Endothelial cell of umbilical vein (primary cell): ENCODE measurements around the gene SFT2D1. TPM values are rescaled to one million over a fixed set of nuclear protein-coding genes. Genes with fewer than 3 reads are reported as not detected.

Source experiments
- BruUV-seq: library from RNA; stranded (reverse); fragments of 400-500 nt; replicated peaks from 2 replicates; lab custom pipeline; 2021; lab: Mats Ljungman, UMichigan
- CTCF ChIA-PET: fragments of 300-600, 350-600 bp; sonication (Branson Sonifier 250); formaldehyde crosslinking; loops from one replicate; lab custom pipeline; 2021; ENCODE audit warnings: antibody characterized with exemption, inconsistent platforms; lab: Charles Lee
- POLR2A ChIA-PET: fragments of 300-600, 350-600 bp; sonication (Branson Sonifier 250); formaldehyde crosslinking; loops from one replicate; lab custom pipeline; 2021; ENCODE audit warnings: antibody characterized with exemption, inconsistent platforms; lab: Charles Lee
- DNase-seq: peaks from one replicate; pipeline ENCODE4 v3.0.0-alpha.2; 2011; ENCODE audit warnings: low read depth, low spot score
- FAIRE-seq: peaks from 2 replicates; lab custom pipeline; 2011; peaks lifted over from hg19 to GRCh38; lab: Jason Lieb, UNC
- H2AFZ ChIP-seq: 2 replicates; pipeline ENCODE4 v1.6.0; 2012; ENCODE audit warnings: low read depth, low read length, control low read depth, inconsistent platforms
- H3K27ac ChIP-seq: 2 replicates; pipeline ENCODE4 v1.5.1; 2011; ENCODE audit warnings: low read depth, mild to moderate bottlenecking, control low read depth, low read length, moderate library complexity; ENCODE audit not compliant: insufficient read depth
- H3K27me3 ChIP-seq, 2 experiments: 2 replicates each; pipeline versions ENCODE4 v1.6.0 to v1.6.1; 2011; ENCODE audit warnings: low read length in 2 of 2, mixed read lengths in 1 of 2; ENCODE audit not compliant: control insufficient read depth in 2 of 2, insufficient read depth in 2 of 2
- H3K36me3 ChIP-seq, 2 experiments: 2 replicates in 1 of 2; 3 replicates in 1 of 2; pipeline ENCODE4 v1.5.1; 2011; ENCODE audit warnings: low read length in 2 of 2, mild to moderate bottlenecking in 1 of 2, moderate library complexity in 1 of 2; ENCODE audit not compliant: control insufficient read depth in 2 of 2, insufficient read depth in 2 of 2; ENCODE audit errors: extremely low read depth in 1 of 2
- H3K4me1 ChIP-seq: 3 replicates; pipeline ENCODE4 v1.5.1; 2011; ENCODE audit warnings: mild to moderate bottlenecking, low read length; ENCODE audit not compliant: control insufficient read depth, insufficient read depth; ENCODE audit errors: extremely low read depth
- H3K4me2 ChIP-seq: 2 replicates; pipeline ENCODE4 v1.6.1; 2011; ENCODE audit warnings: low read length, control low read depth, mixed read lengths; ENCODE audit not compliant: insufficient read depth
- H3K4me3 ChIP-seq, 3 experiments: fragments of 200-600 bp in 1 of 3; sonication (generic), shearing (Covaris generic) in 1 of 3; replicated peaks in 1 of 3; 2 replicates each; pipeline ENCODE4 v1.5.1; 2011 to 2016; ENCODE audit warnings: control low read depth in 3 of 3, low read length in 3 of 3, mild to moderate bottlenecking in 2 of 3, inconsistent platforms in 1 of 3, low read depth in 1 of 3, moderate library complexity in 1 of 3; ENCODE audit not compliant: insufficient read depth in 1 of 3
- H3K79me2 ChIP-seq: 2 replicates; pipeline ENCODE4 v1.6.0; 2012; ENCODE audit warnings: low read length, inconsistent platforms; ENCODE audit not compliant: control insufficient read depth, insufficient read depth
- H3K9ac ChIP-seq: replicated peaks from 2 replicates; pipeline ENCODE3; 2011; ENCODE audit warnings: low read length, control low read depth; ENCODE audit not compliant: insufficient read depth; ENCODE audit errors: extremely low read depth
- H3K9me1 ChIP-seq: replicated peaks from 3 replicates; pipeline ENCODE4 v1.6.0; 2011; ENCODE audit warnings: mild to moderate bottlenecking, low read length; ENCODE audit not compliant: control insufficient read depth, insufficient read depth; ENCODE audit errors: extremely low read depth
- H3K9me3 ChIP-seq: replicated peaks from 2 replicates; pipeline ENCODE4 v1.5.1; 2012; ENCODE audit warnings: low read length, inconsistent platforms; ENCODE audit not compliant: control insufficient read depth, insufficient read depth
- H4K20me1 ChIP-seq: replicated peaks from 2 replicates; pipeline ENCODE3; 2011; ENCODE audit warnings: mild to moderate bottlenecking, low read length; ENCODE audit not compliant: control insufficient read depth, insufficient read depth; ENCODE audit errors: extremely low read depth
- CTCF ChIP-seq, 2 donors: IDR thresholded peaks; 1 replicate in 1 of 2; 2 replicates in 1 of 2; pipeline ENCODE4 v1.5.1; 2011; ENCODE audit warnings: low read length in 2 of 2, mild to moderate bottlenecking in 2 of 2, moderate library complexity in 2 of 2, control low read depth in 1 of 2, inconsistent platforms in 1 of 2, low read depth in 1 of 2; ENCODE audit not compliant: insufficient read depth in 1 of 2; ENCODE audit errors: extremely low read depth in 1 of 2
- EZH2 ChIP-seq: IDR thresholded peaks from 2 replicates; pipeline ENCODE4 v1.6.1; 2012; ENCODE audit warnings: borderline replicate concordance, low read depth, mild to moderate bottlenecking, moderate library complexity, low read length, inconsistent platforms; ENCODE audit not compliant: severe bottlenecking
- FOS ChIP-seq: IDR thresholded peaks from 2 replicates; pipeline ENCODE4 v1.6.1; 2011; ENCODE audit warnings: mild to moderate bottlenecking, low read length, moderate library complexity, borderline replicate concordance; ENCODE audit not compliant: insufficient read depth
- GATA2 ChIP-seq: IDR thresholded peaks from 2 replicates; pipeline ENCODE4 v1.7.0; 2011; ENCODE audit warnings: low read depth, mild to moderate bottlenecking, moderate library complexity, mixed read lengths, low read length; ENCODE audit not compliant: insufficient read length, insufficient read depth
- JUN ChIP-seq: IDR thresholded peaks from 2 replicates; pipeline ENCODE4 v1.6.1; 2011; ENCODE audit warnings: borderline replicate concordance, low read depth; ENCODE audit not compliant: insufficient read length, insufficient read depth
- MAX ChIP-seq: IDR thresholded peaks from 2 replicates; pipeline ENCODE4 v1.6.1; 2011; ENCODE audit not compliant: insufficient read depth, insufficient read length
- MYC ChIP-seq: IDR thresholded peaks from one replicate; pipeline ENCODE4 v1.6.1; 2011; ENCODE audit warnings: mild to moderate bottlenecking, low read depth, low read length
- POLR2A ChIP-seq: IDR thresholded peaks from 2 replicates; pipeline ENCODE4 v1.6.1; 2012; ENCODE audit warnings: low read depth, mild to moderate bottlenecking, control low read depth, low read length
- POLR2AphosphoS5 ChIP-seq: IDR thresholded peaks from 2 replicates; pipeline ENCODE4 v1.6.1; 2012; ENCODE audit warnings: low read depth, mild to moderate bottlenecking, control low read depth, low read length, moderate library complexity; ENCODE audit not compliant: insufficient read depth
- dilution Hi-C: fragments of 300-500 bp; cut with MboI; formaldehyde crosslinking; loops from one replicate; pipeline ENCODE4 v1.15.0; 2019; ENCODE audit warnings: low sequenced_read_pairs; ENCODE audit not compliant: extremely low pct_ligation_motif_present
- intact Hi-C: fragments of 100-400 bp; cut with micrococcal nuclease; formaldehyde crosslinking; loops from one replicate; pipeline ENCODE4 v1.10.0; 2022
- polyA plus RNA-seq, 4 experiments: library from polyadenylated mRNA; depleted of rRNA in 3 of 4; stranded (reverse) in 3 of 4; unstranded in 1 of 4; fragments of >200 nt; gene quantifications; 2 replicates each; pipeline versions ENCODE4 v1.2.1 to v1.2.3, GENCODE V29; 2011 to 2012; ENCODE audit warnings: missing spikeins in 1 of 4
- total RNA-seq: library from RNA; stranded (reverse); gene quantifications from 2 replicates; pipeline ENCODE4 v1.2.3, GENCODE V29; 2021

SFT2D1 gene
- total and polyA plus RNA-seq, 2 donors (not counting 3 experiments of a cell fraction or from before 2014, with no cell fraction given) = 22.9 to 30.6 TPM

GRCh38 chr6:166277892-166278578 lies 64.3 kb downstream of the SFT2D1 start:
- BruUV-seq = no TSS peak
- no peaks in the 10 kb centered on the region for H3K27me3 ChIP-seq
- H3K79me2 ChIP-seq = no peaks in the 10 kb centered on the region
- no peaks in the 10 kb centered on the region for H4K20me1 ChIP-seq
- H3K9me1 ChIP-seq = no peaks in the 10 kb centered on the region
- H3K4me1 ChIP-seq = no peaks in the 10 kb centered on the region
- H2AFZ ChIP-seq = no peak overlapping the region
- no peak for DNase-seq
- intact Hi-C loops (loop anchor here (5.0 to 10.0 kb wide), 3 partner anchors 349 to 677 kb away; partner anchors contain the start of genes RNASET2 and RPS6KA2), dilution Hi-C loops (no loop called here)
- H3K4me3 ChIP-seq = no peak overlapping the region
- H3K27ac ChIP-seq = no peak overlapping the region
- ChIA-PET POLR2A (no interaction called here), CTCF (interaction anchor here (2.3 to 3.1 kb wide), 2 partner anchors 122 to 712 kb away, joined by 9 to 125 read pairs; no protein-coding TSS in a partner anchor)
- TF ChIP-seq POLR2AphosphoS5 = no peak
- TF ChIP-seq MYC = no peak
- TF ChIP-seq MAX = no peak
- no peak for TF ChIP-seq EZH2
- TF ChIP-seq CTCF (IDR thresholded peaks at IDR 0.05; ENCODE audit: extremely low read depth in 1 of 2, insufficient read depth in 1 of 2, low read depth in 1 of 2, low read length in 2 of 2) = no peak
- TF ChIP-seq JUN = no peak
- no peak for TF ChIP-seq FOS
- TF ChIP-seq POLR2A = no peak
- no peak for TF ChIP-seq GATA2
- H3K9me3 ChIP-seq = no peaks in the 10 kb centered on the region
- no peak overlapping the region for H3K9ac ChIP-seq
- H3K4me2 ChIP-seq = no peak overlapping the region
- H3K36me3 ChIP-seq = no peaks in the 10 kb centered on the region
- no peak for FAIRE-seq
